SK-N-SH (cell line): ENCODE measurements around the gene LY6G6D.

Experiments used
- CHD2 ChIP-seq: fragments of 150-350 bp; IDR thresholded peaks from 2 replicates; pipeline ENCODE4 v1.6.1; 2018; ENCODE audit warnings: low read length; ENCODE audit not compliant: partially characterized antibody
- CTCF ChIP-seq: fragments of 200-600 bp; sonication (generic); IDR thresholded peaks from 2 replicates; pipeline ENCODE4 v1.6.1; 2017; ENCODE audit warnings: antibody characterized with exemption, mild to moderate bottlenecking, moderate library complexity
- GABPA ChIP-seq: IDR thresholded peaks from 2 replicates; pipeline ENCODE4 v1.4.0; 2012; ENCODE audit warnings: low read depth, mild to moderate bottlenecking
- JUND ChIP-seq: IDR thresholded peaks from 2 replicates; pipeline ENCODE4 v1.4.0; 2012
- MEF2A ChIP-seq: IDR thresholded peaks from 2 replicates; pipeline ENCODE4 v1.4.0; 2012; ENCODE audit warnings: low read depth, borderline replicate concordance
- POLR2AphosphoS5 ChIP-seq: IDR thresholded peaks from 2 replicates; pipeline ENCODE4 v1.6.1; 2012; ENCODE audit warnings: low read depth, low read length
- RAD21 ChIP-seq: IDR thresholded peaks from 2 replicates; pipeline ENCODE4 v1.6.1; 2012; ENCODE audit warnings: mild to moderate bottlenecking, low read length
- TCF12 ChIP-seq: IDR thresholded peaks from 2 replicates; pipeline ENCODE4 v1.4.0; 2012

DNA sequence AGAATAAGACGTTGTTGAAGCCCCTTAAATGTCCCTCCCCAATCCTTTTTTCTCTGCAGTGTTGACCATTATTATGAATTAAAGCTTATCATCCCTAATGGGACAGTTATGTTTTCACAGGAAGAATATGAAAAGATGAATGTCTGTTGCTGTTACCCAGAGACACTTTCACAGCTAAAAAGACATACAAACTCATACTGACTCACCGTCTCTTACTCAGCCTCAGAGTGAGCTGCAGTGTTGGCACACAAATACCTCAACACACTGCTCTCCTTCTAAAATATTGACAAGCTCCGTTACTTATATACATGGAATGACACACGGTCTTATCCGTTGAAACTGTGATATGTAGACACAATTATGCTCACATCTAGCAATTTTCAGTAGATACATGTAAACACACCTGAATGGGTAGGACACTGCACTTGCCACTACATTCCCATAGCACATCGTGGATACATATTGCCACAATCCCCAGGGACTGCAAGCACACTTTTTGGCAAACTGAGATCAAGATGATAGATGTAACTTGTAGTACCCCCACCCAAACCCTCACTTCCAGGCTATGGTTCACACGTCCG lies 37.7 kb downstream of the LY6G6D start:
- TF ChIP-seq GABPA = no peak
- peak; percentile 75 for TF ChIP-seq JUND
- TF ChIP-seq MEF2A = no peak
- peak; percentile 36; the same call in 1 of the 2 replicates for TF ChIP-seq TCF12
- no peak for TF ChIP-seq RAD21
- peak; percentile 10; the same call in 1 of the 2 replicates for TF ChIP-seq POLR2AphosphoS5
- TF ChIP-seq CHD2 = no peak
- TF ChIP-seq CTCF = no peak
